CD8-positive, alpha-beta memory T cell (primary cell): ENCODE measurements around the gene KAT2A. TPM values are rescaled to one million over a fixed set of nuclear protein-coding genes. Genes with fewer than 3 reads are reported as not detected.

Experiments used
- CTCF ChIA-PET: fragments of 350-600 bp; sonication (Branson Sonifier 250); formaldehyde crosslinking; loops from one replicate; lab custom pipeline; 2021; ENCODE audit warnings: antibody characterized with exemption; lab: Charles Lee
- POLR2A ChIA-PET: fragments of 350-600 bp; sonication (Branson Sonifier 250); formaldehyde crosslinking; loops from one replicate; lab custom pipeline; 2021; ENCODE audit warnings: antibody characterized with exemption; lab: Charles Lee
- DNase-seq, 5 donors: peaks; one replicate each; pipeline versions ENCODE4 v3.0.0 to v3.0.0-alpha.2; 2020 to 2022; ENCODE audit warnings: mixed read lengths in 1 of 5
- H3K27ac ChIP-seq: one replicate; pipeline ENCODE4 v1.7.0; 2013; ENCODE audit warnings: low read depth, mild to moderate bottlenecking, low read length, moderate library complexity
- H3K27me3 ChIP-seq: 2 replicates; pipeline ENCODE4 v1.7.0; 2013; ENCODE audit warnings: low read length, mild to moderate bottlenecking; ENCODE audit not compliant: insufficient read depth, poor library complexity, severe bottlenecking
- H3K36me3 ChIP-seq: 2 replicates; pipeline ENCODE4 v1.7.0; 2013; ENCODE audit warnings: mild to moderate bottlenecking, low read length, moderate library complexity; ENCODE audit not compliant: insufficient read depth
- H3K4me1 ChIP-seq: 2 replicates; pipeline ENCODE4 v1.7.0; 2013; ENCODE audit warnings: mild to moderate bottlenecking, low read length, moderate library complexity; ENCODE audit not compliant: insufficient read depth
- H3K4me3 ChIP-seq: 2 replicates; pipeline ENCODE4 v1.7.0; 2013; ENCODE audit warnings: mild to moderate bottlenecking, low read length
- H3K9me3 ChIP-seq: 2 replicates; pipeline ENCODE4 v1.7.0; 2013; ENCODE audit warnings: mild to moderate bottlenecking, low read length
- H3K27ac Mint-ChIP-seq, 8 donors: one replicate each; pipeline ENCODE4 v1.8.0; 2020 to 2021; ENCODE audit warnings: mixed read lengths in 8 of 8, mild to moderate bottlenecking in 6 of 8, inconsistent platforms in 3 of 8, moderate library complexity in 3 of 8
- H3K27me3 Mint-ChIP-seq, 2 donors: one replicate each; pipeline ENCODE4 v1.8.0; 2020 to 2021; ENCODE audit warnings: mixed read lengths in 2 of 2, mild to moderate bottlenecking in 1 of 2, moderate library complexity in 1 of 2
- H3K36me3 Mint-ChIP-seq, 3 donors: one replicate each; pipeline ENCODE4 v1.8.0; 2020 to 2021; ENCODE audit warnings: mixed read lengths in 3 of 3, inconsistent platforms in 1 of 3, mild to moderate bottlenecking in 1 of 3
- H3K4me1 Mint-ChIP-seq, 3 donors: one replicate each; pipeline ENCODE4 v1.8.0; 2020 to 2021; ENCODE audit warnings: mixed read lengths in 3 of 3, inconsistent platforms in 1 of 3, mild to moderate bottlenecking in 1 of 3
- H3K4me3 Mint-ChIP-seq, 7 donors: one replicate each; pipeline ENCODE4 v1.8.0; 2020 to 2021; ENCODE audit warnings: mixed read lengths in 7 of 7, mild to moderate bottlenecking in 6 of 7, moderate library complexity in 4 of 7, inconsistent platforms in 2 of 7
- H3K9me3 Mint-ChIP-seq, 5 donors: one replicate each; pipeline ENCODE4 v1.8.0; 2020 to 2022; ENCODE audit warnings: mixed read lengths in 5 of 5, mild to moderate bottlenecking in 3 of 5, moderate library complexity in 2 of 5, inconsistent platforms in 1 of 5
- polyA plus RNA-seq: library from polyadenylated mRNA; unstranded; fragments of 300-500 nt; fragmentation: Illumina TruSeq; gene quantifications from one replicate; pipeline ENCODE4 v1.2.3, GENCODE V29; 2021
- total RNA-seq, 2 experiments: library from RNA; stranded (reverse); gene quantifications; one replicate each; pipeline ENCODE4 v1.2.3, GENCODE V29; 2021

The KAT2A gene
- total and polyA plus RNA-seq, 3 experiments from 2014 or later, result 8.5 to 53.3 (median 52.5) TPM

DNA sequence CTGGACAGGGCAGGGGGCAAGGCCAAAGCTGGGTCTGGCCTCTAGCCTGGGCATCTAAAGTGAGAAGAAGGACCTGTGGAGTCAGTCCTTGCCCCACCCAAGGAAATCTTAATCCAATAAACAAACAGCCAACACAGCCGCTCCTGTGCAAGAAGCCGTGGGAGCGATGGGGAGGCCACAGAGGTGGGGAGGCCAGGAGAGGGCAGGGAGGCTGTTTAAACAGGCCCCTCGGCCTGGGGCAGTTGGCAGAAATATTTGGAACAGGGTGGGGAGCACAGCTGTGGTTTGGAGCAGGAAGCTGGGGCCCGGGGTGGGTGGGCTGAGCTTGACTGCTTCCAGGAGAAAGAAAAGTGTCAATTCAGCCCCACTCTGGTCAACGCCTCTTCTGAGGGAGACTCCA lies 28.2 kb downstream of the KAT2A start:
- H3K4me3 ChIP-seq, result no peak overlapping the region
- no peak overlapping the region for H3K27ac ChIP-seq
- ChIA-PET POLR2A (no interaction called here), CTCF (no interaction called here)
- no peak overlapping the region for H3K4me3 Mint-ChIP-seq
- peaks cover 21 to 51% of the 10 kb centered on the region in 2 donors for H3K27me3 Mint-ChIP-seq
- no peak overlapping the region for H3K27ac Mint-ChIP-seq
- no peaks in the 10 kb centered on the region for H3K36me3 ChIP-seq
- DNase-seq, result no peak
- no peaks in the 10 kb centered on the region for H3K9me3 Mint-ChIP-seq
- no peaks in the 10 kb centered on the region for H3K9me3 ChIP-seq
- peaks cover 17% of the 10 kb centered on the region for H3K27me3 ChIP-seq
- H3K4me1 Mint-ChIP-seq, result peaks cover 3 to 5% (median 4%) of the 10 kb centered on the region in 3 donors
- H3K4me1 ChIP-seq, result peaks cover 3% of the 10 kb centered on the region
- H3K36me3 Mint-ChIP-seq, result peaks cover 0 to 2% (median 0%) of the 10 kb centered on the region in 3 donors

DNA sequence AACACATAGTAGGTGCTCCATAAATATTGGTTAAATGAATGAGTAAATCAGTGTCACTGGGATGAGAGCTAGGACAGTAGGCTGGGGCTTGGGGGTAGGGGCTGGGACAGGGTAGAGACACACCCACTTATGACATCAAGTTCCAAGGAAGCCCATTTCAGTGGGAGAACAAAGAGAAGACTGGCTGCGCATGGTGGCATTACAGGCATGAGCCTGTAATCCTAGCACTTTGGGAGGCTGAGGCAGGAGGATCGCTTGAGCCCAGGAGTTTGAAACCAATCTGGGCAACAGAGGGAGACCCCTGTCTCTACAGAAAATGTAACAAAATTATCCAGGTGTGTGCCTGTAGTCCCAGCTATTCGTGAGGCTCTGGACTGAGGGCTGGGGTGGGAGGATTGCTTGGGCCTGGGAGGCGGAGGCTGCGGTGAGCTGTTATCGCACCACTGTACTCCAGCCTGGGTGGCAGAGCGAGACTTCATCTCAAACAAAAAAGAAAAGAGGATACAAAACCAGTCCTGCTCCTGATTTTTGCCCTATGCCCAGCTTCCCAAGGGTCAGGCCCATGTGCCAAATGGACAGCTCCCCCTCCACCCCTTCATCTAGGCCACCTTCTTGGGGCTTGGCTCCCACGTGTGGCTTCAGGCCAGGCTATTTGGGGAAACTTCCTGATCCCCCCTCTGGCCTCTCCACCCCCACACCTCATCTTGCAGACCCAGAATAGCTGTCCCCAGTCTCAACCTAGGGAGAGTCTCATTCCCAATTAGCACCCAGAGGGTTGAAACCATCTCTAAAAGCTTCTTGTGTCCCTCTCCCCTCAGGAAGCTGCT lies 30.0 kb downstream of the KAT2A start:
- Histone ChIP-seq H3K36me3 (no peaks in the 10 kb centered on the region), H3K4me3 (no peak overlapping the region), H3K4me1 (no peaks in the 10 kb centered on the region), H3K27ac (no peak overlapping the region), H3K27me3 (no peaks in the 10 kb centered on the region), H3K9me3 (no peaks in the 10 kb centered on the region)
- H3K4me1 Mint-ChIP-seq, result no peaks in the 10 kb centered on the region
- H3K36me3 Mint-ChIP-seq, result peaks cover 0 to 2% (median 0%) of the 10 kb centered on the region in 3 donors
- CTCF ChIA-PET, result interaction anchor here (0.8 to 1.4 kb wide), 3 partner anchors 20 to 25 kb away, joined by 3 to 7 read pairs (median 3); no protein-coding TSS in a partner anchor
- H3K27ac Mint-ChIP-seq, result no peak overlapping the region
- POLR2A ChIA-PET, result no interaction called here
- H3K9me3 Mint-ChIP-seq, result no peaks in the 10 kb centered on the region
- DNase-seq, result no peak
- H3K27me3 Mint-ChIP-seq, result peaks cover 15 to 38% of the 10 kb centered on the region in 2 donors
- no peak overlapping the region for H3K4me3 Mint-ChIP-seq

DNA sequence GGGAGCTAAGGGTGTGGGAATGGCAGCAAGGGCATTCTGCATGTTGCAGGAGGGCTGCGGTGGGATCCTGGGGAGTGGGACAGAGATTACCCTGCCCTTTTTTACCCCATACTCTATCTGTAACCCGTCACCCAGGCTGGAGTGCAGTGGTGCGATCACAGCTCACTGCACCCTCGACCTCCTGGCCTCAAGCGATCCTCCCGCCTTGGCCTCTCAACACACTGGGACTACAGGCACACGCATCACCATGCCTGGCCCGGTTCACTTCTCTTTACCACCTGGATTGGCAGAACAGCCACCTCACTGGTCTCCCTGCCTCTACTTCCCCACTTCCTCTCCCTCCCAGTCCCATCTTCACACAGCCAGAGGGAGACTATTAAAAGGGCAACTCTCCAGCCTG lies 32.4 kb downstream of the KAT2A start:
- Mint-ChIP-seq H3K4me3 (no peak overlapping the region), H3K27ac (no peak overlapping the region), H3K9me3 (no peaks in the 10 kb centered on the region), H3K4me1 (no peaks in the 10 kb centered on the region), H3K36me3 (peaks cover 0 to 2% (median 0%) of the 10 kb centered on the region in 3 donors), H3K27me3 (peaks cover 6 to 25% of the 10 kb centered on the region in 2 donors)
- Histone ChIP-seq H3K9me3 (no peaks in the 10 kb centered on the region), H3K4me1 (no peaks in the 10 kb centered on the region), H3K27me3 (no peaks in the 10 kb centered on the region), H3K27ac (no peak overlapping the region), H3K36me3 (no peaks in the 10 kb centered on the region), H3K4me3 (no peak overlapping the region)
- POLR2A ChIA-PET, result no interaction called here
- CTCF ChIA-PET, result no interaction called here
- DNase-seq, result no peak

DNA sequence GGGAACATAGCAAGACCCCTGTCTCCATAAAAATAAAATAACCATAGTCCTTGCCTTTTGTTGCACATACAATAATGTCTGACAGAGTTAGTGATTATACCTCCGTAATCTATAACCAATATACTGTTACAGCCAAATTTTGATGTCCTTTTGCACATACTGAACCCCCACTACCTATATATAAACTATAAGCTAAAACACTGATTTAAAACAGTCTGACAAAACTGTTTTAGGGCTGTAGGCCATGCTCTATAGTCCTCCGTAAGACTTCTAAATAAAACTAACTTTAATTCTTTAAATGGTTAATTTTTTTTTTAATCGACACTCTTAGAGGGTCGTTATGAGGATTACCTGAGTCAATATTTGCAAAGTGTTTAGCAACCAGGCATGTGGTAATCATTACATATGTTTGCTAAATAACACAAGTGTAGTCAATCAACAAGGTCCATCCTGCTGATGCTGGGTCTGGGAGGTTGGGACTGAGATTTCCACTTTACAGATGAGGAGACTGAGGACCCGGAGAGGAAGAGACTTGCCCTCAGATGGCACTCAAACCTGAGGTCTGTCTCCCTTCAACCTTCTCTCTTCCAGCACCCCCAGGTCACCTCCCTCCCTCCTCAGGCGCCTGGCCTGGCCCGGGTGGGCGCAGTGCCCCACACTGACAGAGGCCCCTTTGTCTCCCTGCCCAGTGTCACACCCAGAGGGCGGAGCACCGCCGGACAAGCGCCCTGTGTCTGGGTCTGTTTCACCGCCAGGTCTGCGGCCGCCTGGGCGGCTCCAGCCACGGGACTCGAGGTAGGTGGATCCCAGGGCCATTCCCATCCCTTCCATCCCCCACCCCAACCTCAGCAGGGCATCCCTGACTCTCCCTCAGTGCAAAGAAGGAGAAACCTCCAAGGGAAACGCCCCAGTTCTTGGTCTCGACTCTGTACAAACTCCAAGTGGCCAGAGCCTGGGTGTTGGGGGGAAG lies 33.1 kb downstream of the KAT2A start:
- H3K27ac ChIP-seq, result no peak overlapping the region
- Mint-ChIP-seq H3K27me3 (peaks cover 6 to 25% of the 10 kb centered on the region in 2 donors), H3K4me3 (no peak overlapping the region), H3K9me3 (no peaks in the 10 kb centered on the region), H3K27ac (no peak overlapping the region), H3K36me3 (peaks cover 0 to 2% (median 0%) of the 10 kb centered on the region in 3 donors), H3K4me1 (no peaks in the 10 kb centered on the region)
- no peak overlapping the region for H3K4me3 ChIP-seq
- H3K9me3 ChIP-seq, result no peaks in the 10 kb centered on the region
- no peaks in the 10 kb centered on the region for H3K27me3 ChIP-seq
- H3K4me1 ChIP-seq, result no peaks in the 10 kb centered on the region
- CTCF ChIA-PET, result interaction anchor here (0.6 kb wide), 1 partner anchor 15 kb away, joined by 3 read pairs; no protein-coding TSS in a partner anchor
- H3K36me3 ChIP-seq, result no peaks in the 10 kb centered on the region
- DNase-seq, result no peak
- POLR2A ChIA-PET, result no interaction called here

DNA sequence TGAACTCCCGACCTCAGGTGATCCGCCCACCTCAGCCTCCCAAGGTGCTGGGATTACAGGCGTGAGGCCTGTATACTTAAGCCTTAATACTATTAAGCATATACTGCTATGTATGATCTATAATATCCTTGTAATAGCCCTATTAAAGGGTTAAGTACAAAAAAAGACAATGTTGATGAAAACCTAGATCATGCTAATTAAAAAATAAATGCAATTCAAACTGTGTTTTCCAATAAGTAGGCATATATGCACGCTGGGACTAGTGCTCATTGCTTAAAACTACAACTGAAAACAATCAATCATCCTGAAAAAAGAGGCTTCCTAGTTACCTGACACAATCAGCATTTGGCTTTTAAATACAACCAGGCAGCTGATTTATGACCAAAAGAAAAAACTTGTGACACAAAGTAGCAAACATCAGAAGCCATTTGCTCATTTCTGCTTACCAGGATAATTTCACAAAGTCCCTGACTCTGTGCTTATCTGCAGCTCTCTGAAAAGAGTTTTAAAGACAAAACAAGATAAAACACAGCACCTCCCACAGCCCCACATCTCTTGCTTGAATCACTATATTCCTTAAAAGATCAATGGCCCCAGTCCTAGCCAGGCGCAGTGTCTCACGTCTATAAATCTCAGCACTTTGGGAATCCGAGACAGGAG lies 34.0 kb downstream of the KAT2A start:
- Histone ChIP-seq H3K36me3 (no peaks in the 10 kb centered on the region), H3K9me3 (no peaks in the 10 kb centered on the region), H3K27ac (no peak overlapping the region), H3K4me3 (no peak overlapping the region), H3K4me1 (no peaks in the 10 kb centered on the region), H3K27me3 (no peaks in the 10 kb centered on the region)
- Mint-ChIP-seq H3K4me1 (no peaks in the 10 kb centered on the region), H3K36me3 (peaks cover 0 to 2% (median 0%) of the 10 kb centered on the region in 3 donors), H3K27me3 (peaks cover 6 to 20% of the 10 kb centered on the region in 2 donors), H3K4me3 (no peak overlapping the region), H3K9me3 (no peaks in the 10 kb centered on the region), H3K27ac (no peak overlapping the region)
- no peak for DNase-seq
- POLR2A ChIA-PET, result no interaction called here
- CTCF ChIA-PET, result interaction anchor here (0.6 kb wide), 1 partner anchor 16 kb away, joined by 3 read pairs; no protein-coding TSS in a partner anchor

DNA sequence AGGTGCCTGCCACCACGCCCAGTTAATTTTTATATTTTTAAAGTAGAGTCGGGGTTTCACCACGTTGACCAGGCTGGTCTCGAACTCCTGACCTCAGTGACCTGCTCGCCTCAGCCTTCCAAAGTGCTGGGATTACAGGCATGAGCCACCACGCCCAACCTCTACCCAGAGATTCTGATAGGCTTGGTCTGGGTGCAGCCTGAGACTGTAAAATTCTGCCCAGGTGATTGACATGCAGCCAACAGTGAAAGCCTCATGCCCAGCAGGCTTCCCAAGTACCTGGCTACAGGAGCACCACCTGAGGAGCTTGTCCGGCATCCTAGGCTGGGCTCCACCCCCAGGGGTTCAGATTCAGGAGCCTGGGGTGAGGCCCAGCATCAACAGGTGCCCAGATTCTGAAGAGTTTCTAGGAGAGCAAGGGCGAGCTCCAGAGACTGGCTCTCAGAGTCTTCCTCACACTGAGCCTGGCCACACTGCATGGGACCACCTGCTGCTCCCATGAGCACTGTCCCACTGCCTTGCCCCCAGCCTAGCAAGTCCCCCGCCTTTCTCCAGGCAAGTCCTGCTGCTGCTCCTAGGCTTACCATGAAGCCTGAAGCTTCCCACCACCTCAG lies 39.5 kb downstream of the KAT2A start:
- CTCF ChIA-PET, result no interaction called here
- POLR2A ChIA-PET, result no interaction called here
- Histone ChIP-seq H3K27ac (no peak overlapping the region), H3K9me3 (no peaks in the 10 kb centered on the region), H3K36me3 (no peaks in the 10 kb centered on the region), H3K4me3 (no peak overlapping the region), H3K27me3 (no peaks in the 10 kb centered on the region), H3K4me1 (no peaks in the 10 kb centered on the region)
- Mint-ChIP-seq H3K4me3 (no peak overlapping the region), H3K27me3 (peaks cover 0 to 2% of the 10 kb centered on the region in 2 donors), H3K36me3 (no peaks in the 10 kb centered on the region), H3K27ac (no peak overlapping the region), H3K4me1 (no peaks in the 10 kb centered on the region), H3K9me3 (no peaks in the 10 kb centered on the region)
- no peak for DNase-seq

DNA sequence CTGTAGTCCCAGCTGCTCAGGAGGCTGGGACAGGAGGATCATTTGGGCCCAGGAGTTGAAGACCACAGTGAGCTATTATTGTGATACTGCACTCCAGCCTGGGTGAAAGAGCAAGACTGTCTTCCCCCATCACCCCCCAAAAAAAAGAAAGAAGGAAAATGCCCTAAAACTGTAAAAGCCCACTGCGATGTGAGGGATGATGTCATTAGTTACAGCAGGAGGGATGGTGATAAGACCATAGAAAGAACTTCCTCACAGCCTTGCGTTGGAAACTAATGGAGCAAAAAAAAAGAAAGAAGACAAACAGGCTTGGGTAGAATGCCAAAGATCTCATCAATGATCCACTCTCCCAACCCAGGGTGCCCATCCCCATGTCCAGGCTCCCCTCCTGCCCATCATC lies 41.6 kb downstream of the KAT2A start:
- Mint-ChIP-seq H3K27me3 (peaks cover 2 to 6% of the 10 kb centered on the region in 2 donors), H3K4me3 (no peak overlapping the region), H3K4me1 (no peaks in the 10 kb centered on the region), H3K36me3 (no peaks in the 10 kb centered on the region), H3K27ac (no peak overlapping the region), H3K9me3 (no peaks in the 10 kb centered on the region)
- no peaks in the 10 kb centered on the region for H3K36me3 ChIP-seq
- no peak for DNase-seq
- ChIA-PET CTCF (interaction anchor here (1.2 to 1.5 kb wide), 2 partner anchors 14 to 56 kb away, joined by 3 to 7 read pairs; no protein-coding TSS in a partner anchor), POLR2A (no interaction called here)
- H3K27ac ChIP-seq, result no peak overlapping the region
- no peak overlapping the region for H3K4me3 ChIP-seq
- no peaks in the 10 kb centered on the region for H3K4me1 ChIP-seq
- no peaks in the 10 kb centered on the region for H3K9me3 ChIP-seq
- no peaks in the 10 kb centered on the region for H3K27me3 ChIP-seq
